ENCODE data around the gene ADGRL1.
"Not testable (repeated sequence)": the region's sequence is repeated elsewhere in the genome, so short reads cannot be mapped to it uniquely, and the experiment has no call there.

Gene ADGRL1

GRCh38 chr19:14217886-14218285 lies 11.9 kb upstream of the ADGRL1 start:
- not testable (repeated sequence) for DNase-seq

GRCh38 chr19:14214580-14214979 lies 8.6 kb upstream of the ADGRL1 start:
- DNase-seq = no peak

- DNase-seq = not testable (repeated sequence)
Measured at GRCh38 chr19:14210182-14210581, 4.2 kb upstream of the ADGRL1 start.

- DNase-seq = not testable (repeated sequence)
Measured at GRCh38 chr19:14209401-14209800, 3.4 kb upstream of the ADGRL1 start.

GRCh38 chr19:14208496-14208895 lies 2.5 kb upstream of the ADGRL1 start:
- DNase-seq = not testable (repeated sequence)

GRCh38 chr19:14207796-14208195 lies 1.8 kb upstream of the ADGRL1 start:
- not testable (repeated sequence) for DNase-seq

- DNase-seq = peak; percentile 88
Measured at GRCh38 chr19:14206737-14207726, 1.1 kb upstream of the ADGRL1 start.

GRCh38 chr19:14206308-14206707 lies 339 bp upstream of the ADGRL1 start:
- DNase-seq = peak; percentile 32

GRCh38 chr19:14204676-14205451 lies 1.1 kb downstream of the ADGRL1 start:
- DNase-seq = not testable (repeated sequence)

- not testable (repeated sequence) for DNase-seq
Measured at GRCh38 chr19:14204219-14204618, 1.8 kb downstream of the ADGRL1 start.

GRCh38 chr19:14203788-14204187 lies 2.2 kb downstream of the ADGRL1 start:
- DNase-seq = not testable (repeated sequence)

GRCh38 chr19:14203177-14203576 lies 2.8 kb downstream of the ADGRL1 start:
- DNase-seq = no peak

- DNase-seq = not testable (repeated sequence)
Measured at GRCh38 chr19:14201481-14201880, 4.5 kb downstream of the ADGRL1 start.

GRCh38 chr19:14200147-14200841 lies 5.7 kb downstream of the ADGRL1 start:
- peak; percentile 70 for DNase-seq

- no peak for DNase-seq
Measured at GRCh38 chr19:14198384-14199376, 7.3 kb downstream of the ADGRL1 start.

- no peak for DNase-seq
Measured at GRCh38 chr19:14197882-14198281, 8.1 kb downstream of the ADGRL1 start.

- DNase-seq = not testable (repeated sequence)
Measured at GRCh38 chr19:14197288-14197687, 8.7 kb downstream of the ADGRL1 start.

GRCh38 chr19:14196105-14196504 lies 9.9 kb downstream of the ADGRL1 start:
- DNase-seq = peak; percentile 80

GRCh38 chr19:14195216-14195615 lies 10.8 kb downstream of the ADGRL1 start:
- DNase-seq = not testable (repeated sequence)

GRCh38 chr19:14189415-14189814 lies 16.6 kb downstream of the ADGRL1 start:
- no peak for DNase-seq

- not testable (repeated sequence) for DNase-seq
Measured at GRCh38 chr19:14188086-14188485, 17.9 kb downstream of the ADGRL1 start.

GRCh38 chr19:14187561-14187960 lies 18.4 kb downstream of the ADGRL1 start:
- no peak for DNase-seq

Data from CD4-positive, alpha-beta T cell treated with Interleukin-21 for 1 hour (primary cell).